HUES64 (cell line): ENCODE results near the gene FSTL3. TPM values are rescaled to one million over a fixed set of nuclear protein-coding genes. Genes with fewer than 3 reads are reported as not detected.
"Not testable (repeated sequence)": the region's sequence is repeated elsewhere in the genome, so short reads cannot be mapped to it uniquely, and the experiment has no call there.

Source experiments
- H3K27ac ChIP-seq: 2 replicates; pipeline ENCODE4 v1.7.0; 2013; ENCODE audit warnings: low read depth, low read length, inconsistent platforms
- H3K27me3 ChIP-seq: 2 replicates; pipeline ENCODE4 v1.6.1; 2013; ENCODE audit warnings: mild to moderate bottlenecking, low read length; ENCODE audit not compliant: insufficient read depth
- H3K36me3 ChIP-seq: 2 replicates; pipeline ENCODE4 v1.6.1; 2013; ENCODE audit warnings: mild to moderate bottlenecking, low read length; ENCODE audit not compliant: insufficient read depth
- H3K4me1 ChIP-seq: 2 replicates; pipeline ENCODE4 v1.6.1; 2013; ENCODE audit warnings: mild to moderate bottlenecking, low read length, moderate library complexity; ENCODE audit not compliant: insufficient read depth
- H3K4me3 ChIP-seq: 2 replicates; pipeline ENCODE4 v1.5.1; 2013; ENCODE audit warnings: mild to moderate bottlenecking, low read length, moderate library complexity
- H3K9ac ChIP-seq: 2 replicates; pipeline ENCODE4 v1.6.1; 2013; ENCODE audit warnings: mild to moderate bottlenecking, low read depth, low read length
- H3K9me3 ChIP-seq: 2 replicates; pipeline ENCODE4 v1.6.1; 2013; ENCODE audit warnings: low read depth, low read length; ENCODE audit not compliant: insufficient read depth
- WGBS: fragments of 150-250, 120-280 bp; methylation state at CpG from one replicate; pipeline ENCODE4 v1.1.7; 2013; ENCODE audit warnings: missing lambda C conversion rate; 5-methylcytosine and 5-hydroxymethylcytosine counted together
- polyA plus RNA-seq, 2 experiments: library from polyadenylated mRNA; stranded (reverse); fragments of 50-300 nt; gene quantifications; one replicate each; pipeline ENCODE4 v1.2.3, GENCODE V29; 2013

The FSTL3 gene
- polyA plus RNA-seq (2013, experiment 1 of 2): 5.0 TPM
- polyA plus RNA-seq (2013, experiment 2 of 2): 5.1 TPM

DNA sequence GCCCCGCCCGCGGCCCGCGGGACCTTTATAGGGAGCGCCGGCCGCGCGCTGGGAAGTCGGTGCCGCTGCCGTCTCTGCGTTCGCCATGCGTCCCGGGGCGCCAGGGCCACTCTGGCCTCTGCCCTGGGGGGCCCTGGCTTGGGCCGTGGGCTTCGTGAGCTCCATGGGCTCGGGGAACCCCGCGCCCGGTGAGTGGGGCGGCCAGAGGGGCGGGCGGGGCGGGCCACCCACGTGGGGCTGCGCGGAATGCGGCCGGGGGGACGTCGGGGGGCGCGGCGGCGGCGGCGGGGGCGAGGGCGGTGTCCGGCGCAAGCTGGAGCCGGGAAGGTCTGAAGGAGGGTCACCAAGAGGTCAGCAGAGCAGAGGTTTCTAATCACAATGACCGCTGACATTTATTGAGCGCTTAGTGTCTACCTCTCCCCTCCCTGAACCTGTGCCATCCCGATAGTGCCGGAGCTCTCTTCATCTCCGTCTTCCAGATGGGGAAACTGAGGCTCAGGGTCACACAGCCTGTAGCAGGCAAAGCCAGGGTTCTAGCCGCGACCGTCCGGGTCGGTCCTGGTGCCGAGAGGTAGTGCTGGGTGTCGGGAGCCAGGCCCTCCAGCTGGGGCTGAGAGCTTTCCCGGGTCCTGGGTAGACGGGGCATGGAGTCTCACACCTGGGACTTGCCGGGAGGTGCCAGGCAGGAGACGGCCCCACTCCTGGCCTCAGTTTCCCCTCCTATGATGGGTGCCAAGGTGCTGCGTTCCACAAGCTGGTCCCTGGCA, at the start of gene FSTL3:
Gene FSTL3, plus strand, starts transcription at position 54 of the 767 bp plus-strand sequence. Its CDS starts 32 bp downstream, at position 86.
- WGBS: 13% methylated on average over 63 of the region's 63 CpGs
- H3K4me3 ChIP-seq: no peak within 1 kb of the TSS; the same call in 1 of the 2 replicates
- no peaks in the 10 kb centered on the region for H3K9me3 ChIP-seq
- no peaks in the 10 kb centered on the region for H3K4me1 ChIP-seq
- H3K27ac ChIP-seq: no peak within 1 kb of the TSS
- H3K36me3 ChIP-seq: no peaks in the 10 kb centered on the region
- H3K27me3 ChIP-seq: peaks cover 19% of the 10 kb centered on the region
- H3K9ac ChIP-seq: no peak within 1 kb of the TSS

GRCh38 chr19:626566-626965, 49.6 kb upstream of the FSTL3 start:
- H3K27me3 ChIP-seq, H3K4me3 ChIP-seq, H3K4me1 ChIP-seq, H3K27ac ChIP-seq, H3K9ac ChIP-seq, H3K9me3 ChIP-seq: not testable (repeated sequence)
- H3K36me3 ChIP-seq: peaks cover 65% of the 10 kb centered on the region
- WGBS: 96% methylated on average over 7 of the region's 7 CpGs

DNA sequence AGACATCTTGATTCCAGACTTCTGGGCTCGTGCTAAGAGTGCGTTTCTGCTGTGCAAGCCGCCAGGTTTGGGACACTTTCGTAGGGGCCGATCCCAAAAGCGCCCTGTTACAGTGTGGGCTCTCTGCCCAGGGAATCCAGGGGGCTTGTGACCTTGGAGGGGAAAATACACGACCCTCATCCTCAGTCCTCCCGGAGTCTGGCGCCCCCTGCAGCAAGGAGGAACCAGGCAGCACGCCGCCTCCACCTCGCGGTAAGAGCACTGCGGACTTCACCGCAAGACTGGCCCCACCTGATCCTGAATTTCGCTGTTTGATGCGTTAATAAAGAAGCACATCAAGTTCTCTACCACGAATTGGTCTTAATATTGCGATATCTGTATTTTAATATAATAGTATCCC, 48.0 kb upstream of the FSTL3 start:
- no peak overlapping the region; the same call in 1 of the 2 replicates for H3K9ac ChIP-seq
- peaks cover 55% of the 10 kb centered on the region for H3K36me3 ChIP-seq
- WGBS: 83% methylated on average over 18 of the region's 19 CpGs

GRCh38 chr19:629515-629914, 46.7 kb upstream of the FSTL3 start:
- H3K9ac ChIP-seq, H3K9me3 ChIP-seq, H3K4me1 ChIP-seq, H3K4me3 ChIP-seq, H3K27me3 ChIP-seq, H3K27ac ChIP-seq: not testable (repeated sequence)
- peaks cover 43% of the 10 kb centered on the region for H3K36me3 ChIP-seq
- WGBS: 93% methylated on average over 25 of the region's 25 CpGs

More for the DNA sequence above, 48.0 kb upstream of the FSTL3 start:
- Histone ChIP-seq H3K4me3 (no peak overlapping the region), H3K4me1 (no peaks in the 10 kb centered on the region), H3K27ac (no peak overlapping the region), H3K9me3 (no peaks in the 10 kb centered on the region), H3K27me3 (no peaks in the 10 kb centered on the region)

- H3K27me3 ChIP-seq: no peaks in the 10 kb centered on the region
- H3K4me1 ChIP-seq: no peaks in the 10 kb centered on the region
- H3K27ac ChIP-seq: no peak overlapping the region
- H3K9ac ChIP-seq: no peak overlapping the region
- H3K9me3 ChIP-seq: no peaks in the 10 kb centered on the region
- WGBS: 94% methylated on average over 30 of the region's 30 CpGs
- H3K4me3 ChIP-seq: no peak overlapping the region
- H3K36me3 ChIP-seq: peaks cover 38% of the 10 kb centered on the region
Observed at GRCh38 chr19:629961-630714, 46.1 kb upstream of the FSTL3 start.

GRCh38 chr19:632579-633067, 43.6 kb upstream of the FSTL3 start:
- H3K9me3 ChIP-seq: no peaks in the 10 kb centered on the region
- 2% methylated on average over 35 of the region's 35 CpGs for WGBS
- H3K9ac ChIP-seq: peak overlapping the region; percentile 94
- peak overlapping the region; percentile 100 for H3K4me3 ChIP-seq
- peak overlapping the region; percentile 65 for H3K27ac ChIP-seq
- no peaks in the 10 kb centered on the region for H3K4me1 ChIP-seq
- H3K27me3 ChIP-seq: peaks cover 7% of the 10 kb centered on the region
- peaks cover 27% of the 10 kb centered on the region for H3K36me3 ChIP-seq

- H3K9ac ChIP-seq: peak within 1 kb of the TSS; percentile 94
- H3K27me3 ChIP-seq: peaks cover 12% of the 10 kb centered on the region
- peak within 1 kb of the TSS; percentile 100 for H3K4me3 ChIP-seq
- under 1% methylated on average over 67 of the region's 67 CpGs for WGBS
- peaks cover 23% of the 10 kb centered on the region for H3K36me3 ChIP-seq
- H3K27ac ChIP-seq: peak within 1 kb of the TSS; percentile 65
- no peaks in the 10 kb centered on the region for H3K4me1 ChIP-seq
- no peaks in the 10 kb centered on the region for H3K9me3 ChIP-seq
Observed at GRCh38 chr19:633068-633785, 43.0 kb upstream of the FSTL3 start, which contains the start of gene POLRMT. POLRMT (minus strand) TSS chr19:633537; CDS start chr19:633512, 25 bp downstream.

DNA sequence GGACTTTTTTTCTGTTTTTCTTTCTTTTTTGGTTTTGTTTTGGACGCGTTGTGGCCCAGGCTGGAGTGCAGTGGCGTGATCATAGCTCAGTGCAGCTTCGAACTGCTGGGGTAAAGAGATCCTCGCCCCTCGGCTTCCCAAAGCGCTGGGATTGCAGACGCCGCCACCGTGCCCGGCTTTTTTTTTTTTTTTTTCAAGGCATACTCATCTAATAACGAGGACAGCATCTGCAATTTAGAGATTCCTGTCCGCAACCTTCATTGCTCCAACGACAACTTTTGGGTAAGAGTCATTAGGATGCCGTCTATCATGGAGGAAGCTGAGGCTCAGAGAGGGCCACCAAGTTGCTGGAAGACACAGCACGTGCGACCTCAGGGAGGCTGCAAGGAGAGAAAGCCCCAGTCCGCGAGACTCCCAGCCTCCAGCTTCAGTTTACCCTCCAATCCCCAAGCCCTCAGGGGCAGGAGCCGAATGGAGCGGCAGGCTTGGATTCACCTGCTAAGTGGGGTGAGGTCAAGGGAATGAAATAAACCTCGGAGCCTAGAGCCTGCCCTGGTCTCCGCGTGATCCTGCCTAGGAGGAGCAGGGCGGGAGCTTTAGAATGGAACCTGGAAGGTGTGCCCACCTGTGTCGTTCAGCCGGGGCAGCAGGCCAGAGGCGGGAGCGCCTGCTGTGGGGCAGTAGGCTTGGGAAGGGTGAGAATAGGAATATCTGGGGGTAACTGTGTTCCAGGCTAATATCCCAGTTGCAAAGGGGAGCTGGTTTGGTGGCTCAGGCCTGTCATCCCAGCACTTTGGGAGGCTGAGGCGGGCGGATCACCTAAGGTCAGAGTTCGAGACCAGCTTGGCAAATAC, 42.2 kb upstream of the FSTL3 start:
- peak overlapping the region; percentile 100 for H3K4me3 ChIP-seq
- peak overlapping the region; percentile 79 for H3K9ac ChIP-seq
- WGBS: 31% methylated on average over 32 of the region's 32 CpGs
- H3K4me1 ChIP-seq: no peaks in the 10 kb centered on the region
- peaks cover 15% of the 10 kb centered on the region for H3K36me3 ChIP-seq
- peaks cover 20% of the 10 kb centered on the region for H3K27me3 ChIP-seq
- no peak overlapping the region; the same call in 1 of the 2 replicates for H3K27ac ChIP-seq
- H3K9me3 ChIP-seq: no peaks in the 10 kb centered on the region

DNA sequence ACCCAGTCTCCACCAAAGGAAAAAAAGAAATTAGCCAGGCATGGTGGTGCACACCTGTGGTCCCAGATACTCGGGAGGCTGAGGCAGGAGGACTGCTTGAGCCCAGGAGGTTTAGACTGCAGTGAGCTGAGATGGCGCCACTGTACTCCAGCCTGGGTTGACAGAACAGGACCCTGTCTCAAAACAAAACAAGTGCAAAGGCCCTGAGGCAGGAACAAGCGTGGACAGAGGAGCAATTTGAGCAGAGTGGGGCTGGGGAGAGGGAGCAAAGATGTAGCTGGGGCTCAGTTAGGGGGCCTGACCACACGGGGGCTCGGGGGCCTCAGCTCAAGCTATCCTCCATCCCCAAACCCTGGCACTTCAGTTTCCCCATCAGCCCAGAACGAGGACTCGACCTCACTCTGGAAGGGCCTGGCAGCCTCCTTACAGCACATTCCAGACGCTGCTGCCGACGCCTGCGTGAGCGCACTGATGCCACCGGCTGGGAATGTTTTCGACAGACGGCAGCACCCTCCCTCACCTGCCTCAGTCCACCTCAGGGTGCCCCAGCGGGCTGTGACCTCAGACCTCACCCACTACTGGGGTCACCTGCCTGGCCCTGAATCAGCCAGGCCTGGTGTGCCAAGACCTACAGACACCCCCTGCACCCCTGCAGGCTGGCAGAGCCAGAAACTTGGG, 41.1 kb upstream of the FSTL3 start:
- Histone ChIP-seq H3K9me3 (no peaks in the 10 kb centered on the region), H3K4me1 (no peaks in the 10 kb centered on the region)
- WGBS: 92% methylated on average over 16 of the region's 16 CpGs

DNA sequence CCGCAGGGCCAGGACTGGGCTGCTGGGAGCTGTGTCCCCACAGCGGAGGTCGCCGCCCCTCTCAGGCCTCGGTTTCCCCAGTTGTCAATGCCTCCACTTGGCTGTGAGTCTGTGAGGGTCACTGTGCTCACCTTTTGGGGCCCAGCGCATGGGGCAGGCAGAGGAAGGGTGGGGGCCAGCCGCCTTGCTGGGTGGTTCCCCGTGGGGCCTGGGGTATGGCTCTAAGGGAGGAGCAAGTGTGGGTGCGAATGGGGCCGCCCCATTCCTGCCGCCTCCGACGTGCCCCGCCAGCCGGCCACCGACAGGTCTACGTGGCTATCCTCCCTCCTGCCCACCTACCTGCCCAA, 37.3 kb upstream of the FSTL3 start:
- peak overlapping the region; percentile 48; the same call in 1 of the 2 replicates for H3K4me3 ChIP-seq

More for the DNA sequence above, 41.1 kb upstream of the FSTL3 start:
- H3K9ac ChIP-seq: no peak overlapping the region
- no peak overlapping the region for H3K4me3 ChIP-seq
- peaks cover 25% of the 10 kb centered on the region for H3K27me3 ChIP-seq
- H3K36me3 ChIP-seq: peaks cover 6% of the 10 kb centered on the region; the same call in 1 of the 2 replicates
- no peak overlapping the region for H3K27ac ChIP-seq

More for the DNA sequence above, 37.3 kb upstream of the FSTL3 start:
- no peaks in the 10 kb centered on the region for H3K4me1 ChIP-seq
- H3K9me3 ChIP-seq: no peaks in the 10 kb centered on the region
- 57% methylated on average over 17 of the region's 17 CpGs for WGBS
- H3K27ac ChIP-seq: no peak overlapping the region
- H3K36me3 ChIP-seq: no peaks in the 10 kb centered on the region
- H3K27me3 ChIP-seq: peaks cover 30% of the 10 kb centered on the region
- no peak overlapping the region for H3K9ac ChIP-seq
